GM19239 (cell line): ENCODE measurements around the gene PSMD2.

Source experiments
- DNase-seq: peaks from one replicate; pipeline ENCODE4 v3.0.0; 2011; ENCODE audit warnings: low spot score; ENCODE audit not compliant: insufficient read length
- FAIRE-seq: peaks from 2 replicates; lab custom pipeline; 2011; peaks lifted over from hg19 to GRCh38; lab: Jason Lieb, UNC

Gene PSMD2

DNA sequence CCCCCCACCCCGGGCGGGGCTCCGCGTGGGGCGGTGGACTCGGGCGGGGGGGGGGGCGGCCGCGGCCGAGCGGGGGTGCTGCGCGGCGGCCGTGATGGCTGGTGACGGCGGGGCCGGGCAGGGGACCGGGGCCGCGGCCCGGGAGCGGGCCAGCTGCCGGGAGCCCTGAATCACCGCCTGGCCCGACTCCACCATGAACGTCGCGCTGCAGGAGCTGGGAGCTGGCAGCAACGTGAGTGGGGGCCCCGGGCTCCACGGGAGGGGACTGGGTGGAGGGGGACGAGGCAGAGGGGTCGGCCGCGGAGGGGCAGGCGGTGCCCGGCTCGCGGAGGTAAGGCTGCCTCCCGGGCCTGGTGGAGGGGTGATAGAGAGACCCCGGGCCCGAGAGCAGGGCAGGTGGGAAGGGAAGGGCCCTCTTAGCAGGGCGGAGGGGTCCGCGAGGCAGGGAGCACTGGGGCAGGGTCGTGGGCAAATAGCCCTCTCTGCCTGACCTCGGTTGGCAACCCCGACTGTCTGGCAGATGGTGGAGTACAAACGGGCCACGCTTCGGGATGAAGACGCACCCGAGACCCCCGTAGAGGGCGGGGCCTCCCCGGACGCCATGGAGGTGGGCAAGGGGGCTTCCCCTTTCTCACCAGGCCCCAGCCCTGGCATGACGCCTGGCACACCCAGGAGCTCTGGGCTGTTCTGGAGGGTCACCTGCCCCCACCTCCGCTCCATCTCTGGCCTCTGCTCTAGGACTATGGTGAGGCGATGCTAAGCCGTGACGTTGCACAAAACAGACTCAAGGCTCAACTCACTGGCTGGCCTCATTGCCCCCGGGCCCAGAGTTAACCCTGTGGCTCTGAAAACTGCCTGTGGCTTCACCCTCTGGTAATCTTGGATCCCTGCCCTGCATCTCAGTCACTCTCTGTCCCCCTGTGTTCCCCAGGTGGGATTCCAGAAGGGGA, 22.8 kb upstream of the PSMD2 start, which contains the start of gene ECE2:
Gene ECE2 (plus strand): TSS at position 62 of the 950 bp plus-strand sequence. CDS start 132 bp downstream, at position 194.
- FAIRE-seq (no peak), DNase-seq (no peak)

DNA sequence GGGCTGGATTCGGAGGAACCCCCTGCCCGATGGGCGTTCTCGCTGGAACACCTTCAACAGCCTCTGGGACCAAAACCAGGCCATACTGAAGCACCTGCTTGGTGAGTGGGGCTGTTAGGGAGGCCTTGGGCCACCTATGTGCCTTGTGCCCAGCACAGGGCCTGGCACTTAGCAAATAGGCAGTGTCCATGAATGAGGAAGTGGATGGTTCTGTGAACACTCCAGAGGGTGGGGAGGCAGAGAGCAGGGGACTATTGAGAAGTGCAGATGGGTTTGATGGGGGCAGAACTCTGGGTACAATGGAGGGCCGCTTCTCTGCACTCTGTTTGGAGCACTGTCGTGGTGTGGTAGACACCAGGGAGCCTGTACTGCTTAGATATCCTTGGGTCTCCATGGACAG, 21.7 kb upstream of the PSMD2 start:
- DNase-seq (no peak), FAIRE-seq (no peak)

DNA sequence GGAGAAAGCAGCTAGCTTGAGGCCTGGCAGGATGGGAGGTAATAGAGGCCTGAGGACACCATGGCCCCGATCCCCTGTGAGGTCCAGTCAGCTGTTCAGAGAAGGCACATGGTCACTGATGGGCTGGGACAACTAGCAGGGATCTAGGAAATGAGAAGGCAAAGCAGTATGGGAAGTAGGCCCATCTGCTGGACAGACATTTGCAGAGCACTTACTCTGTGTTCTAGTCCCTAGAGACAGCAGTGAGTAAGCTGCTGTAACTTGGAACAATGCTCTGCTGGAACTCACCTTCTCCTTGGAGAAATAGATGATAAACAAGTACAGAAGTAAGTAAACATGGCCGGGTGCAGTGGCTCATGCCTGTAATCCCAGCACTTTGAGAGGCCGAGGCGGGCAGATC, 16.1 kb upstream of the PSMD2 start:
- FAIRE-seq (no peak), DNase-seq (no peak)

DNA sequence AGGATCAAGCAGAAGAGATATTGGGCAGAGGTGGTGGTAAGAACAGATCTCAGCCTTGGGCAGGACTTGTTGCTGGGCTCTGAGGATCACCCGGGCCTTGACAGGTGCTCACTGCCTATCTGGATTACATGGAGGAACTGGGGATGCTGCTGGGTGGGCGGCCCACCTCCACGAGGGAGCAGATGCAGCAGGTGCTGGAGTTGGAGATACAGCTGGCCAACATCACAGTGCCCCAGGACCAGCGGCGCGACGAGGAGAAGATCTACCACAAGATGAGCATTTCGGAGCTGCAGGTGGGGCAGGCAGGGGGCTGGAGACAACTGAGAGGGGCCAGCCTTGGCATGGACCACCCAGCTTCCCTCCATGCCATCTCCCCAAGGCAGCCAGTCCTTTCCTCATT, 15.4 kb upstream of the PSMD2 start:
- FAIRE-seq (no peak), DNase-seq (no peak)

DNA sequence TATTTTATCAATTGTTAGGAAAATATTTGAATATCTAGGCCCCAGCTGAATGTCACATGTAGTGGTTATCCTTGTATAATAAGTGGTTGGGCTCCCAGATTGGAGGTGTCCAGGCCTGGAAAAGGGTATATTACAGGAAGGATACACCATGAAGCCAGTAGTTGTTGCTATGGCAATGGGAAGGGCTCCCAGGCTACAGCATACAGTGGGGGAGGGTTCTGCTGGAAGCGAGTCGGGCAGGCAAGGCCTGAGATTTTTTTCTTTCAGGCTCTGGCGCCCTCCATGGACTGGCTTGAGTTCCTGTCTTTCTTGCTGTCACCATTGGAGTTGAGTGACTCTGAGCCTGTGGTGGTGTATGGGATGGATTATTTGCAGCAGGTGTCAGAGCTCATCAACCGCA, 14.3 kb upstream of the PSMD2 start:
- no peak for DNase-seq
- FAIRE-seq: no peak

DNA sequence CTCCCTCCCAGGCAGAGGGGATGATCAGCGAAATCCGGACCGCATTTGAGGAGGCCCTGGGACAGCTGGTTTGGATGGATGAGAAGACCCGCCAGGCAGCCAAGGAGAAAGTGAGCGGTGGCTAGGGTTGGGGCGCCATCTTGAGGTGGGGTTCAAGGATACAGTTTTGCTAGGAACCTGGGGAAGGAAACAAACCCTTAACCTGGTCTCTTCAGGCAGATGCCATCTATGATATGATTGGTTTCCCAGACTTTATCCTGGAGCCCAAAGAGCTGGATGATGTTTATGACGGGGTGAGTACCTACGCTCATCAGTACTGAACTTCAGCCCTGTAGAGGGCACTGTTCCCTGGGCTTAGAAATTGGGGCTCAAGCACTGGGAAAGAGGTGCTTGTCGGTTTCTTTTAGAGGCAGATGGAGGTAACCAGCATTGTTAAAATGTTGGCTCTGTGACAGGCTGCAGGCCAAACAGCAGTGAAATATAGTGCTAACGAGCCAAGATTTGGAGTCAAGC, 9.6 kb upstream of the PSMD2 start:
- DNase-seq (peak; percentile 52), FAIRE-seq (no peak)

DNA sequence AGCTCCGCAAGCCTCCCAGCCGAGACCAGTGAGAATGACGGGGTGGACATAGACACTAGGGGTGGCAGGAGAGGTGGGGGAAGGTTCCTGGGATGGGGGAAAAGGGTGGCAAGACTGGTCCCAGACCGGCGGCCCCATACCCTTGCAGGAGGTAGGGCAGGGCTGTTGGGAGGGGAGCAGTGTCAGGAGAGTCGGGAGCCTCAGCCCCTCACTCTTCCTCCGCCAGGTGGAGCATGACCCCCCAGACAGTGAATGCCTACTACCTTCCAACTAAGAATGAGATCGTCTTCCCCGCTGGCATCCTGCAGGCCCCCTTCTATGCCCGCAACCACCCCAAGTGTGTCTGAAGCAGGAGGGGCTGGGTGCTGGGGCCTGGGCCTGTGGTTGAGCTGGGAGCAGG, 8.7 kb upstream of the PSMD2 start:
- FAIRE-seq (no peak), DNase-seq (no peak)

DNA sequence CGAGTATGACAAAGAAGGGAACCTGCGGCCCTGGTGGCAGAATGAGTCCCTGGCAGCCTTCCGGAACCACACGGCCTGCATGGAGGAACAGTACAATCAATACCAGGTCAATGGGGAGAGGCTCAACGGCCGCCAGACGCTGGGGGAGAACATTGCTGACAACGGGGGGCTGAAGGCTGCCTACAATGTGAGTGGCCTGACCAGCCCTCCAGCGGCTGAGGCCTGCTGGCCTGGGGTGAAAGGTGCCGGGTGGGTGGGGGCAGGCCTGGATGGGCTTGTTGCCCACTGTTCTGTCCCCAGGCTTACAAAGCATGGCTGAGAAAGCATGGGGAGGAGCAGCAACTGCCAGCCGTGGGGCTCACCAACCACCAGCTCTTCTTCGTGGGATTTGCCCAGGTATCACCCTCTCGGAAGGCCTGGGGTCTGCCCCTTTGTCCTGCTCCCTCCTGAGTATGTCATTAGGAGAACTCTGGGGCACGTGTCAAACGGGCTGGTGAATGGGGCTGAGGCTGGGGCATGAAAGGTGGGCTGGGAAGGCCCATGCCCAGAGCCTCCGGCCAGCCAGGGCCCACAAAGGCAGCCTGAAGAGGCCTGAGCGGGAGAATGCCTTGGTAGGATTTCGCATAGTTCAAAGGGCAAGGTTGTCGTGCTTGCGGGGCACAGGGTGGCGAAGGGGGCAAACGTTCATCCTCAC, 7.8 kb upstream of the PSMD2 start:
- FAIRE-seq (no peak), DNase-seq (no peak)

DNA sequence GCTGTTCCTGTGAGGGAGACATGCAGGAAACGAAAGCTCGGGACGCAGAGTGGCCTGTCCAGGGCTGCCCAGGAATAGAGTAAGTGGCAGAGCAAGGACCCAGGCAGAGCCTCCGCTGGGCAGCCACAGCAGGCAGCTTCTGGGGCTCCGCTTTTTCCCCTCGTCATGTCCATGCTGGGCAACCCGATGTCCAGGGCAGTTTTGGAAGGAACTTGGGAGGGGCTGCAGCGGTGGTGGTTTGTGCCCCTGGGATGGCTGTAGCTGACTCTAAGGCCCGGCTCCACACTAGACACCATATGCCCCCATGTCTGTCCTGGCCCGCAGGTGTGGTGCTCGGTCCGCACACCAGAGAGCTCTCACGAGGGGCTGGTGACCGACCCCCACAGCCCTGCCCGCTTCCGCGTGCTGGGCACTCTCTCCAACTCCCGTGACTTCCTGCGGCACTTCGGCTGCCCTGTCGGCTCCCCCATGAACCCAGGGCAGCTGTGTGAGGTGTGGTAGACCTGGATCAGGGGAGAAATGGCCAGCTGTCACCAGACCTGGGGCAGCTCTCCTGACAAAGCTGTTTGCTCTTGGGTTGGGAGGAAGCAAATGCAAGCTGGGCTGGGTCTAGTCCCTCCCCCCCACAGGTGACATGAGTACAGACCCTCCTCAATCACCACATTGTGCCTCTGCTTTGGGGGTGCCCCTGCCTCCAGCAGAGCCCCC, 7.1 kb upstream of the PSMD2 start:
- FAIRE-seq (no peak), DNase-seq (no peak)

DNA sequence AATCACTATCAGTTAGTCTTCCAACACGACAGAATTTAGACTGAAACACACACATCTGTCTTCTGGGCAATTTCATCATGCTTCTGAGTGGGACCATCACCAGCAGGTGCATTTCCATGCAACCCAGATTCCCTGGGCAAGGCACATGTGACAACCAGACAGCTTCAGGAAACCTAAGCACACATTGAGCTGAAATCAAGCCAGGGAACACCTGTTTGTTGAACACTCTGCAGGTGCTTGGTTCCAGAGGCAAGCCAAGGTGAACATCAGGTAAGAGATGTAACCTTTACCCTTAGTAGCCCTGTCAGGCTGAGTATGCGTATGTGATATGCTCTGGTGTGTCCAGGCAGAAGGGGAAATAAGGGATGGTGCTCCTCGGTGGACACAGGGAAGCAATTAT, 3.3 kb upstream of the PSMD2 start:
- DNase-seq (no peak), FAIRE-seq (no peak)

DNA sequence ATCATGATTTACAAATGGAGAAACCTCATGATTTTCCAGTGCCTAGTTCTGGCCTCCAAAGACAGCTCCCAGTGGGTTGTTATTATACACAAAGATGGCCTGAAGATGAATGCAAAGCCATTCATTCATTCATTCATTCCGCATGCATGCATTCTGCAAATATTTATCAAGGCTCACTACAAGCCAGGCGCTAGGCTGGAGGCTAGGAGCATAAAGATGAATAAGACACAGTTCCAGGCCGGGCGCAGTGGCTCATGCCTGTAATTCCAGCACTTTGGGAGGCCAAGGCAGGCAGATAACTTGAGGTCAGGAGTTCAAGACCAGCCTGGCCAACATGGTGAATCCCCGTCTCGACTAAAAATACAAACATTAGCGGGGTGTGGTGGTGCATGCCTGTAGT, 2.4 kb upstream of the PSMD2 start:
- DNase-seq: no peak
- no peak for FAIRE-seq

DNA sequence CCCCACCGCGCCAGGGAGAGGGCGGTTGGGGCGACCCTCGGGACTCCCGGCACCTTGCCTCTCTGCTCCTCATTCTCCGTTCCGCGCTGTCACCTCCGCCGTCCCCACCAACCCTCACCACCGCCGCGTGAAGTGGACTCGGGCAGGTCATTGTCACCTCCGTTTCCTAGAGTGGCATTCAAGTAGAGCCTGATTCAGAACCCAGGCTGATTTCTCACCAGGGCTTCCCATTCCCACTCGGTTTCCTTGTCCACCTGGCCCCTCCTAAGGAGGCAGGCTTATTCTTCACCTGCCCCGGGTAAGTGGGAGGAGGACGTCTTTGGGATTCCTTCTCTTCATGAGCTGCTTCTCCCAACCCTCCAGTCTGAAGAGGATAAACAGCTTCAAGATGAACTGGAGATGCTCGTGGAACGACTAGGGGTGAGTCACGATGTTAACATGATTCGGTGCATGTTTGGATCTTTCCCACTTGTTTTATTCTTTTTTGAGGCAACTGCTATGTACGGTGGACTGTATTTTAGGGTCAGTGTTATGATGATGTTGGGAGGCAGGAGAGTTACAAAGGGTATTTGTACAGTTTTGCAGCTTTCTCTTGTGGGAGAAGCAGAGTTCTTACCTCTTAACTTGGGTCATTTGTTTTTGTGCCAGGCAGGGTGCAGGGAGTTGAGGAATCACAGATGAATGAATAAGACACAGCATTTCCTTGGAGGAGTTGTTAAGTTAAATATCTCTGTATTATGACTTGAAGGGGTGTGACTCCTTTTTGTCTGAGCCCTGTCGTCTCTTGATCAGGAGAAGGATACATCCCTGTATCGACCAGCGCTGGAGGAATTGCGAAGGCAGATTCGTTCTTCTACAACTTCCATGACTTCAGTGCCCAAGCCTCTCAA, 692 bp downstream of the PSMD2 start:
- DNase-seq (no peak), FAIRE-seq (no peak)

DNA sequence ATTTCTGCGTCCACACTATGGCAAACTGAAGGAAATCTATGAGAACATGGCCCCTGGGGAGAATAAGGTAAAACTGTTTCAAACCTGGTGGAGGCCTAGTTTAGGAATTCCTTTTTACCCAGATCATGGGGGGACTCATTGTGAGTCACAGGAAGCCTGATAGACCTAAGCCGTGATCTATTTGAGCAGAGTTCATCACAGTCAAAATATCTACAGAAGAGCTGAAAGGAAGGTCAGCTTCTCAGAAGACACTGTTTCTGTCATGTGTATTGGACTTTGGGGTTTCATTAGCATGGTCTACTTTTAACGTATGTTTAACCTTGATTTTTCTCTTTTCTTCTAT, 1.3 kb downstream of the PSMD2 start:
- no peak for DNase-seq
- FAIRE-seq: no peak

DNA sequence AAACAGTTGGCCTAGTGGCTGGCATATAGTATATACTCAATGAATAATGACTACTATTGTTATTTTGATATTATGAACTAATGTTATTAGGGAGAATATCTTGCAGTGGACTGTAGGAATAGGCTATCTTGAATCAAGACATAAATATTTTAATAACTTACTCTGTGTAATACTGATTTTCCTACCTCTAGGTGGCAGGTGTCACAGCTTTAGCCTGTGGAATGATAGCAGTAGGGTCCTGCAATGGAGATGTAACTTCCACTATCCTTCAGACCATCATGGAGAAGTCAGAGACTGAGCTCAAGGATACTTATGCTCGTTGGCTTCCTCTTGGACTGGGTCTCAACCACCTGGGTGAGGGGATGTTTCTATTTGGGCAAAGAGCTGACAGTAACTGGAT, 6.5 kb downstream of the PSMD2 start:
- FAIRE-seq: no peak
- no peak for DNase-seq

DNA sequence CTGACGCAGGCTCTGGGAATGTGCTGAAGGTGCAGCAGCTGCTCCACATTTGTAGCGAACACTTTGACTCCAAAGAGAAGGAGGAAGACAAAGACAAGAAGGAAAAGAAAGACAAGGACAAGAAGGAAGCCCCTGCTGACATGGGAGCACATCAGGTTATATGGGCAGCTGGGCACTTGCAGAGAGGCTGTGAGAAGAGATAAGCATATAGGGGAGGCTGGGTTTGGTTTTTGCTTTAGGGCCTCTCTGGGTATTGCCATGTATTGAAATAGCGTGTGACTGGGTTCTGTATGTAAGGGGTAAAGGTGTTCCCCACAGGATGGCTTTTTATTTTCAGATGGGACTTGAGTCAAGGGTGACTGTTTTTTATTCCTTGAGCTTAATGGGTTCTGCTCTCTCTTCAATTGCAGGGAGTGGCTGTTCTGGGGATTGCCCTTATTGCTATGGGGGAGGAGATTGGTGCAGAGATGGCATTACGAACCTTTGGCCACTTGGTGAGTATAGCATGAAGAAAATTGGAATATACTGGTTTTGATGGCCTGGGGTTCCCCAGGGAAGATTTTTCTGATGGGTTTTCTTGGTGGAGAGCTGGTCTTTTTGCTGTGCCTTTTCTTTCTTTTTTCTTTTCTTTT, 7.4 kb downstream of the PSMD2 start:
- DNase-seq (no peak), FAIRE-seq (no peak)

DNA sequence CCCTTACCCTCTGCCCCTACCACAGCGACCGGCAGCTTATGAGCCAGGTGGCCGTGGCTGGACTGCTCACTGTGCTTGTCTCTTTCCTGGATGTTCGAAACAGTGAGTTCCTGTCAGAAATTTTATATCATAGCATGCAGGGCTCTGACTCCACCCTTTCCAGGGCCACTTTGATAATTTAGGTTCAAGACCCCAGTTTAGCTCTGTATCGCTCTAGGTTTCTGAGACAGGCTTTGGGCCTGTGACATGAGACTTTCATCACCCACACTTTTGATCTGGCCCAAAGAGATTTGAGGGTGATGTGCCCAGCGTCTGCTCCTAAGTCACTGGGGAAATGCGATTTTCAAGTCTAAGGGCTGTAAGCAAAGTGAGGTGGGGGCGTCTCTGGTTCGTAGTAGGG, 8.9 kb downstream of the PSMD2 start:
- DNase-seq (no peak), FAIRE-seq (no peak)

DNA sequence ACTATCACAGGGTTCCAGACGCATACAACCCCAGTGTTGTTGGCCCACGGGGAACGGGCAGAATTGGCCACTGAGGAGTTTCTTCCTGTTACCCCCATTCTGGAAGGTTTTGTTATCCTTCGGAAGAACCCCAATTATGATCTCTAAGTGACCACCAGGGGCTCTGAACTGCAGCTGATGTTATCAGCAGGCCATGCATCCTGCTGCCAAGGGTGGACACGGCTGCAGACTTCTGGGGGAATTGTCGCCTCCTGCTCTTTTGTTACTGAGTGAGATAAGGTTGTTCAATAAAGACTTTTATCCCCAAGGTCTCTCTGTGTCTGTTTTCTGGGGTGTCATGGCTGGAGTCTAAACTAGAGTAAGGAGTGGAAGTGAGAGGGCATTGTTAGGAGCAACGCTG, 9.7 kb downstream of the PSMD2 start:
- no peak for FAIRE-seq

DNA sequence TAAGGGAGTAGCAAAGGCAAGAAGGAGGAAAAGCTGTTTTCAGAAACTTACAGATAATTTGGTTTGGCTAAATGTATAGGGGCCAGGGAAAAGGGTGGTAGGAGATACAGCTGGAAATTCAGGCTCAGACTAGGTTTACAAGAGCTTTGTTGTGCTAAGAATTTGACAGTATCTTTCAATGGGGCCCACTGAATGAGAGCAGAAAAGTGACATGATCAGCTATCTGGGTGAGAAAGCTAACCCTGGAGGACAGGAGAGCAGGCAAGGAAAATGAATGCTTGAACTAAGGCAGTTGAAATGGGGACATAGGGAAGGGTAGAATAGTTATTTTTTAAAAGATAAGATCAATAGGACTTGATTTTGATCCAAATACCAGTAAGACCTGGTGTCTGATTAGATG, 12.6 kb downstream of the PSMD2 start:
- DNase-seq (no peak), FAIRE-seq (no peak)

More for the DNA sequence above, 9.7 kb downstream of the PSMD2 start:
- DNase-seq: no peak

DNA sequence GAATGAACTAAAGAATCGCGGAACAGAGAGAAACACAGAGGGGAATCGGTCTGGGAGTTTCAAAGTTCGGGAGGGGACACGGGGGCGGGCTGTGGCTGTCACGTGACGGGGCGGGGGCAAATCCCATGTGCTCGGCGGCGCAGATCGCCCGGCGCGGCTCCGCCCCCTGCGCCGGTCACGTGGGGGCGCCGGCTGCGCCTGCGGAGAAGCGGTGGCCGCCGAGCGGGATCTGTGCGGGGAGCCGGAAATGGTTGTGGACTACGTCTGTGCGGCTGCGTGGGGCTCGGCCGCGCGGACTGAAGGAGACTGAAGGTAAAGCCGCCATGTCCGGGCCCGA, 15.3 kb downstream of the PSMD2 start, which contains the start of gene EIF4G1:
Gene EIF4G1 (plus strand): TSS at position 244 of the 337 bp plus-strand sequence. CDS start 1,191 bp downstream, outside the sequence.
- peak; percentile 98 for DNase-seq
- peak; percentile 69 for FAIRE-seq
